ENCODE results near the gene SBNO2. TPM values are rescaled to one million over a fixed set of nuclear protein-coding genes. Genes with fewer than 3 reads are reported as not detected.

The SBNO2 gene
- total and polyA plus RNA-seq, 10 donors: 16.2 to 230 (median 112) TPM

DNA sequence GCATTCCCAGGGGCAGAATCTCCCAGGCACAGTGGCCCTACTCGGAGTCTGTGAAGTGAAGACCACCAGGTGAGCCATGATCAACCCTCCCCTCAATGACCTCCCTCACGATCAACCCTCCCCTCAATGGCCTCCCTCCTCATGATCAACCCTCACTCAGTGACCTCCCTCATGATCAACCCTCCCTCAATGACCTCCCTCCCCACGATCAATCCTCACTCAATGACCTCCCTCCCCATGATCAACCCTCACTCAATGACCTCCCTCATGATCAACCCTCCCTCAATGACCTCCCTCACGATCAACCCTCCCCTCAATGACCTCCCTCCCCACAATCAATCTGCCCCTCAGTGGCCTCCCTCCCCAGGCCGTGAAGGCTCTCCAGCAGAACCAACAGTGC is 32.1 kb downstream of the SBNO2 start:
- H3K9me3 ChIP-seq: no peaks in the 10 kb centered on the region
- H3K4me1 ChIP-seq: peaks cover 0 to 38% (median 13%) of the 10 kb centered on the region in 6 donors
- no peaks in the 10 kb centered on the region for H3K27me3 ChIP-seq (replicated peaks in 1 of 7)
- intact Hi-C loops (cut with DNase I; ENCODE audit: low total_unique reads): no loop called here
- H3K27ac ChIP-seq: no peak overlapping the region
- H3K36me3 ChIP-seq: peaks cover 0 to 87% (median 43%) of the 10 kb centered on the region in 6 donors
- H3K4me3 ChIP-seq: no peak overlapping the region
- TF ChIP-seq POLR2A (IDR thresholded peaks at IDR 0.05) (no peak), POLR2AphosphoS5 (IDR thresholded peaks at IDR 0.05) (no peak)
- TF ChIP-seq, protein P1, sequence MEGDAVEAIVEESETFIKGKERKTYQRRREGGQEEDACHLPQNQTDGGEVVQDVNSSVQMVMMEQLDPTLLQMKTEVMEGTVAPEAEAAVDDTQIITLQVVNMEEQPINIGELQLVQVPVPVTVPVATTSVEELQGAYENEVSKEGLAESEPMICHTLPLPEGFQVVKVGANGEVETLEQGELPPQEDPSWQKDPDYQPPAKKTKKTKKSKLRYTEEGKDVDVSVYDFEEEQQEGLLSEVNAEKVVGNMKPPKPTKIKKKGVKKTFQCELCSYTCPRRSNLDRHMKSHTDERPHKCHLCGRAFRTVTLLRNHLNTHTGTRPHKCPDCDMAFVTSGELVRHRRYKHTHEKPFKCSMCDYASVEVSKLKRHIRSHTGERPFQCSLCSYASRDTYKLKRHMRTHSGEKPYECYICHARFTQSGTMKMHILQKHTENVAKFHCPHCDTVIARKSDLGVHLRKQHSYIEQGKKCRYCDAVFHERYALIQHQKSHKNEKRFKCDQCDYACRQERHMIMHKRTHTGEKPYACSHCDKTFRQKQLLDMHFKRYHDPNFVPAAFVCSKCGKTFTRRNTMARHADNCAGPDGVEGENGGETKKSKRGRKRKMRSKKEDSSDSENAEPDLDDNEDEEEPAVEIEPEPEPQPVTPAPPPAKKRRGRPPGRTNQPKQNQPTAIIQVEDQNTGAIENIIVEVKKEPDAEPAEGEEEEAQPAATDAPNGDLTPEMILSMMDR (IDR thresholded peaks at IDR 0.05 in 8 of 11, conservative IDR thresholded peaks at IDR 0.05 in 3 of 11): no peak
- 79 to 91% (median 86%) methylated on average over 5 of the region's 5 CpGs for WGBS, 5 donors
- no peak for DNase-seq

DNA sequence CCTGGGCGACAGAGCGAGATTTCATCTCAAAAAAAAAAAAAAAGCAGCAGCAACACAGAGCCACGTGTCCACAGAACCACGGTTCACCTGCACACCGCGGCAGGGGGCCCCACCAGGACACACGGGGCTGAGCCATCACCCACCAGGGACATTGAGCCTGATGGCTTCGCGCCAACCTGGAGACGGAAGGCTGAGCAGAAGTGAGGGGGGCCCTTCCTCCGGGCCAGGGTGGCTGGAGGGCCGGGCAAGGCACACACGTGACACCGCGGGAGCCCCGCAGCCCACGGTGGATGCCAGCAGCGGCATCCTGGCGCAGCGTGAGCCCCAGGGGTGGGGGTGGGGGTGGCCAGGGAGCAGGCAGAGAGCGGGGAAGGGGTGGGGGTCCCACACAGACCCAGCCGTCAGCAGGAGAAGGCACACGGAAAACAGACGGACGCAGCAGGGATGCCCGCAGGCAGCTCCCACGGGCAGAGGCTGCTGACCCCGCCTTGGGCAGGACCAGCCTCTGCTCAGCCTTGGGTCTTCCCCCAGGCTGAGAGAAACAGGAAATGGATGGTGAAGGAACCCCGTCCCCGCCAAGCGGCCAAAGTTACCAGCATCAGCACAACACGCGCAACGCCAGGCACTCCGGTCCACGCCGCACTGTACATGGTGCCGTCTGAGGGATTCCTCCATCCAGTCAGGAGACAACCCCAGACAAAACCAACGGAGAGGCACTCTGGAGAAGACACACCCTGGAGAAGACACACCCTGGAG is 33.6 kb downstream of the SBNO2 start:
- intact Hi-C loops (cut with DNase I; ENCODE audit: low total_unique reads): no loop called here
- DNase-seq: no peak
- H3K36me3 ChIP-seq: peaks cover 0 to 83% (median 33%) of the 10 kb centered on the region in 6 donors
- no peaks in the 10 kb centered on the region for H3K9me3 ChIP-seq
- TF ChIP-seq POLR2A (IDR thresholded peaks at IDR 0.05) (no peak), POLR2AphosphoS5 (IDR thresholded peaks at IDR 0.05) (peak; percentile 40 to 68 (median 59))
- H3K4me3 ChIP-seq: no peak overlapping the region
- 63 to 79% (median 75%) methylated on average over 35 to 39 of the region's 39 CpGs for WGBS, 5 donors
- H3K4me1 ChIP-seq: peaks cover 13 to 46% (median 28%) of the 10 kb centered on the region in 6 donors
- peak overlapping the region in 7 of 8 donors; percentile 7 to 63 (median 48) for H3K27ac ChIP-seq
- H3K27me3 ChIP-seq (replicated peaks in 1 of 7): no peaks in the 10 kb centered on the region

DNA sequence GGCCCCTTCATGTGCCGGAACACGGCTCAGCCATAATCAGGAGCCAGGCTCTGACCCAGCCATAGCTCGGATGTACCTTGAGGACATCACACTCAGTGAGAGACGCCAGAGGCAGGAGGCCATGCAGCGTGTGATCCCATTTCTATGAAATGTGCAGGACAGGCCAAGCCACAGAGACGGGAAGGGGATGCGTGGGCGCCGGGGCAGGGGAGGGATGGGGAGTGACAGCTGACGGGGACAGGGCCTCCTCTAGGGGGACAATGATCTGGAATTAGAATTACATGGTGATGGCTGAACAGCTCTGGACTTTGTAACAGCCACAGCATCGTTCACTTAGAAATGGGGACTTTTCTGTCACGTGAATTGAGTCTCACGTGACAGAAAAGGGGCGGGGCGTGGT is 34.9 kb downstream of the SBNO2 start:
- peak in 2 of 3 donors; percentile 29 to 44 for TF ChIP-seq POLR2AphosphoS5 (IDR thresholded peaks at IDR 0.05)
- no peak for TF ChIP-seq POLR2A (IDR thresholded peaks at IDR 0.05)
- no peak overlapping the region for H3K4me3 ChIP-seq
- peaks cover 0 to 79% (median 30%) of the 10 kb centered on the region in 6 donors for H3K36me3 ChIP-seq
- WGBS, 5 donors: 89 to 92% (median 91%) methylated on average over 15 of the region's 15 CpGs
- H3K9me3 ChIP-seq: no peaks in the 10 kb centered on the region
- H3K27me3 ChIP-seq (replicated peaks in 1 of 7): no peaks in the 10 kb centered on the region
- DNase-seq: no peak
- peak overlapping the region in 1 of 8 donors; percentile 14 for H3K27ac ChIP-seq
- peaks cover 16 to 58% (median 40%) of the 10 kb centered on the region in 6 donors for H3K4me1 ChIP-seq
- intact Hi-C loops (cut with DNase I; ENCODE audit: low total_unique reads): no loop called here

DNA sequence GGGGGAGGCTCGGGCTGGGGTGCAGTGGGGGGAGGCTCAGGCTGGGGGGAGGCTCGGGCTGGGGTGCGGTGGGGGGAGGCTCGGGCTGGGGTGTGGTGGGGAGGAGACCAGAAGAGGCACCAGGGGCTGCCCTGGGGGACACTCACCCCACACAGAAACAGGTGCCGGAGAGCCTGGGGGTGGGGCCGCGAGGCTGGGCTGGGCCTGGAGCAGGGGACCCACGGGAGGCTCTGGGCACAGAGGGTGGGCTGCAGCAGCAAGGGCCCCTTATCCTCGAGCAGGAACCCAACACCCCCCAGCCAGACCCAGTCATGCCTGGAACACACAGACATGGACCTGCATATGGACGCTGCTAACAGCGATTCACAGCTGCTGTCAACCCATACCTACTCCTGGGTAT is 35.9 kb downstream of the SBNO2 start:
- H3K4me1 ChIP-seq: peaks cover 20 to 68% (median 47%) of the 10 kb centered on the region in 6 donors
- H3K4me3 ChIP-seq: no peak overlapping the region
- TF ChIP-seq POLR2AphosphoS5 (IDR thresholded peaks at IDR 0.05): peak in 1 of 3 donors; percentile 32
- TF ChIP-seq POLR2A (IDR thresholded peaks at IDR 0.05): no peak
- TF ChIP-seq, protein P1 (IDR thresholded peaks at IDR 0.05 in 8 of 11, conservative IDR thresholded peaks at IDR 0.05 in 3 of 11): no peak
- no peaks in the 10 kb centered on the region for H3K27me3 ChIP-seq (replicated peaks in 1 of 7)
- peaks cover 0 to 69% (median 19%) of the 10 kb centered on the region in 6 donors for H3K36me3 ChIP-seq
- H3K27ac ChIP-seq: peak overlapping the region in 1 of 8 donors; percentile 14
- no peak for DNase-seq
- H3K9me3 ChIP-seq: no peaks in the 10 kb centered on the region
- intact Hi-C loops (cut with DNase I; ENCODE audit: low total_unique reads): no loop called here
- 82 to 94% (median 85%) methylated on average over 7 to 10 of the region's 11 CpGs for WGBS, 5 donors

DNA sequence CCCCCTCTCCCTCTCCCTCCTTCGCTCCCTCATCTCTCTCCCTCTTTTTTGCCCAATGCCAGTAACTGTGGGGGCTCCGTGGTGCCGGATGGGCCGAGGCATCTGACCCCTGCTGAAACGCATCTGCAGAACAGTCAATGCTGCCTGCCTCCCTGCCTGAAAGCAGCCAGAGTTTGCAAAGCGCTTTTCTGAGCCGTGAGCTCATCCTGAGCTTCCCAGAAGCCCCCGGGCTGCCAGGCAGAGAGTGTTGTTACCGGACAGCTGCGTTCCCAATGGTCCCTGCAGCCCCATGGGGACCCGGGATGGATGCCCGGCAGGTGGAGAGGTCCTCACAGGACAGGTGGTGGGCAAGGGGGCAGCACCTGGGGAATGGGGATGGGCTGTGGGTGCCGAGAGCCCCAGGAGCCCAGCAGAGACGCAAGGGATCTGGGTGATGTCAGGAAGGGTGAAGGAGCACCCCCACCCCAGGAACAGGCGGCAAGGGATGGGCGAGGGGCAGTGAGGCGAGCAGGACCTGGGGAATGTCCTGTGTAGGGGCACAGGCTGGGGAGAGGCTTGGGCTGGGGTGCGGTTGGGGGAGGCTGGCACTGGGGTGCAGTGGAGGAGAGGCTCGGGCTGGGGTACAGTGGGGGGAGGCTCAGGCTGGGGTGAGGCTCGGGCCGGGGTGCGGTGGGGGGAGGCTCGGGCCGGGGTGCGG is 37.3 kb downstream of the SBNO2 start:
- intact Hi-C loops (cut with DNase I; ENCODE audit: low total_unique reads): no loop called here
- TF ChIP-seq, protein P1 (IDR thresholded peaks at IDR 0.05 in 8 of 11, conservative IDR thresholded peaks at IDR 0.05 in 3 of 11): no peak
- TF ChIP-seq POLR2A (IDR thresholded peaks at IDR 0.05) (no peak), POLR2AphosphoS5 (IDR thresholded peaks at IDR 0.05) (no peak)
- Histone ChIP-seq H3K36me3 (peaks cover 0 to 56% (median 11%) of the 10 kb centered on the region in 6 donors), H3K4me3 (peak overlapping the region in 1 of 8 donors; percentile 1), H3K27ac (peak overlapping the region; percentile 47 to 100 (median 84)), H3K9me3 (no peaks in the 10 kb centered on the region), H3K27me3 (replicated peaks in 1 of 7) (no peaks in the 10 kb centered on the region), H3K4me1 (peaks cover 29 to 79% (median 58%) of the 10 kb centered on the region in 6 donors)
- 62 to 74% (median 70%) methylated on average over 16 to 23 of the region's 25 CpGs for WGBS, 5 donors
- no peak for DNase-seq

Measured in spleen (tissue), 11 donors.